ENCODE measurements around the gene CYP4F11. TPM values are rescaled to one million over a fixed set of nuclear protein-coding genes. Genes with fewer than 3 reads are reported as not detected.
"Not testable (repeated sequence)": the region's sequence is repeated elsewhere in the genome, so short reads cannot be mapped to it uniquely, and the experiment has no call there.

CYP4F11 gene
- polyA plus RNA-seq, result under 1 TPM; 0.18 to 0.34 (median 0.22) TPM

GRCh38 chr19:15934332-15935078, at the start of gene CYP4F11:
Gene CYP4F11 (minus strand): TSS chr19:15934529. CDS start chr19:15934408, 121 bp downstream.
- WGBS, 3 donors, result 30 to 52% (median 49%) methylated on average over 10 of the region's 10 CpGs
- no peak within 1 kb of the TSS for H3K27ac ChIP-seq (ENCODE audit: low read depth, low read length)

- H3K27ac ChIP-seq (ENCODE audit: low read depth, low read length), result no peak overlapping the region
- 75 to 88% (median 82%) methylated on average over 4 of the region's 4 CpGs for WGBS, 3 donors
Measured at GRCh38 chr19:15979293-15979692, 45.0 kb upstream of the CYP4F11 start.

GRCh38 chr19:15977690-15978089, 43.4 kb upstream of the CYP4F11 start:
- 55 to 75% (median 55%) methylated on average over 7 of the region's 7 CpGs for WGBS, 3 donors
- no peak overlapping the region for H3K27ac ChIP-seq (ENCODE audit: low read depth, low read length)

- WGBS, 3 donors, result 36 to 63% (median 38%) methylated on average over 10 of the region's 10 CpGs
- no peak overlapping the region for H3K27ac ChIP-seq (ENCODE audit: low read depth, low read length)
Measured at GRCh38 chr19:15976836-15977689, 42.7 kb upstream of the CYP4F11 start.

- WGBS, 3 donors, result 40 to 61% (median 57%) methylated on average over 5 of the region's 5 CpGs
Measured at GRCh38 chr19:15974856-15975255, 40.5 kb upstream of the CYP4F11 start.

GRCh38 chr19:15972043-15972442, 37.7 kb upstream of the CYP4F11 start:
- not testable (repeated sequence) for H3K27ac ChIP-seq (ENCODE audit: low read depth, low read length)

More at GRCh38 chr19:15974856-15975255, 40.5 kb upstream of the CYP4F11 start:
- no peak overlapping the region for H3K27ac ChIP-seq (ENCODE audit: low read depth, low read length)

GRCh38 chr19:15971224-15971780, 37.0 kb upstream of the CYP4F11 start:
- H3K27ac ChIP-seq (ENCODE audit: low read depth, low read length), result no peak overlapping the region
- WGBS, 3 donors, result 40 to 73% (median 56%) methylated on average over 5 of the region's 5 CpGs

- 71 to 92% (median 77%) methylated on average over 2 of the region's 2 CpGs for WGBS, 3 donors
- H3K27ac ChIP-seq (ENCODE audit: low read depth, low read length), result no peak overlapping the region
Measured at GRCh38 chr19:15964231-15964630, 29.9 kb upstream of the CYP4F11 start.

- no peak overlapping the region for H3K27ac ChIP-seq (ENCODE audit: low read depth, low read length)
- 67 to 73% (median 69%) methylated on average over 6 of the region's 6 CpGs for WGBS, 3 donors
Measured at GRCh38 chr19:15962319-15962718, 28.0 kb upstream of the CYP4F11 start.

GRCh38 chr19:15954820-15955219, 20.5 kb upstream of the CYP4F11 start:
- 79 to 87% (median 85%) methylated on average over 6 of the region's 6 CpGs for WGBS, 3 donors
- H3K27ac ChIP-seq (ENCODE audit: low read depth, low read length), result no peak overlapping the region

- H3K27ac ChIP-seq (ENCODE audit: low read depth, low read length), result no peak within 1 kb of the TSS
Measured at GRCh38 chr19:15948223-15949058, 14.1 kb upstream of the CYP4F11 start, which contains the start of gene OR10H4. Gene OR10H4 (plus strand): TSS chr19:15949008. CDS start chr19:15949008, 0 bp downstream.

- WGBS, 3 donors, result 39 to 55% (median 41%) methylated on average over 4 of the region's 4 CpGs
- no peak overlapping the region for H3K27ac ChIP-seq (ENCODE audit: low read depth, low read length)
Measured at GRCh38 chr19:15945301-15945700, 11.0 kb upstream of the CYP4F11 start.

GRCh38 chr19:15944401-15944800, 10.1 kb upstream of the CYP4F11 start:
- no peak overlapping the region for H3K27ac ChIP-seq (ENCODE audit: low read depth, low read length)
- 52 to 61% (median 55%) methylated on average over 4 of the region's 4 CpGs for WGBS, 3 donors

- no peak overlapping the region for H3K27ac ChIP-seq (ENCODE audit: low read depth, low read length)
- WGBS, 3 donors, result 33 to 59% (median 51%) methylated on average over 2 of the region's 2 CpGs
Measured at GRCh38 chr19:15937771-15938170, 3.4 kb upstream of the CYP4F11 start.

GRCh38 chr19:15936950-15937349, 2.6 kb upstream of the CYP4F11 start:
- 79 to 84% (median 79%) methylated on average over 2 of the region's 2 CpGs for WGBS, 3 donors
- H3K27ac ChIP-seq (ENCODE audit: low read depth, low read length), result no peak overlapping the region

GRCh38 chr19:15936173-15936572, 1.8 kb upstream of the CYP4F11 start:
- no peak overlapping the region for H3K27ac ChIP-seq (ENCODE audit: low read depth, low read length)
- 69 to 76% (median 75%) methylated on average over 3 of the region's 3 CpGs for WGBS, 3 donors

- WGBS, 3 donors, result 40 to 59% (median 48%) methylated on average over 3 of the region's 3 CpGs
- H3K27ac ChIP-seq (ENCODE audit: low read depth, low read length), result no peak overlapping the region
Measured at GRCh38 chr19:15935167-15935702, 906 bp upstream of the CYP4F11 start.

GRCh38 chr19:15933761-15934331, 483 bp downstream of the CYP4F11 start:
- 42 to 86% (median 83%) methylated on average over 10 to 12 of the region's 12 CpGs for WGBS, 3 donors
- H3K27ac ChIP-seq (ENCODE audit: low read depth, low read length), result not testable (repeated sequence)

All from adipose tissue (tissue), 3 donors.